Measurements from ENCODE around the gene CNTNAP2. TPM values are rescaled to one million over a fixed set of nuclear protein-coding genes. Genes with fewer than 3 reads are reported as not detected.

The CNTNAP2 gene
- total RNA-seq, 1 experiment from 2014 or later, result 60.0 TPM

DNA sequence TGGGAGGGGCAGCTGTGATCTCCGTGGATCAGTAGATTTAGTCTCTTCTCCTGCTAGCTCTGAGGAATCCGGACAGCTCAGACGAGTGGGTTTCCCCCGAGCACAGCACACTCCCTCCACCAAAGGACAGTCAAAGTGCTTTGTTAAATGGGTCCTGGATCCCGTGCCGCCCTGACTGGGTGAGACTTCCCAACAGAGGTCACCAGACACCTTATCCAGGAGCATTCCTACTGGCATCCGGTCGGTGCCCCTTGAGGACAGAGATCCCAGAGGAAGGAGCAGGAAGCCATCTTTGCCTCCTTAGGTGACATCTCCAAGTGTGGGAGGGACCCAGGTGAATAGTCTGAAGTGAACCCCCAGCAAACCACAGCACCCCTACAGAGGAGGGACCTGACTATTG, 1148.9 kb downstream of the CNTNAP2 start:
- BruUV-seq (replicated peaks), result no TSS peak
- CTCF ChIA-PET, result no interaction called here
- TF ChIP-seq EZH2 (IDR thresholded peaks at IDR 0.05; ENCODE audit: borderline replicate concordance, low read depth, low read length, poor library complexity, severe bottlenecking), result no peak
- TF ChIP-seq, protein P1, sequence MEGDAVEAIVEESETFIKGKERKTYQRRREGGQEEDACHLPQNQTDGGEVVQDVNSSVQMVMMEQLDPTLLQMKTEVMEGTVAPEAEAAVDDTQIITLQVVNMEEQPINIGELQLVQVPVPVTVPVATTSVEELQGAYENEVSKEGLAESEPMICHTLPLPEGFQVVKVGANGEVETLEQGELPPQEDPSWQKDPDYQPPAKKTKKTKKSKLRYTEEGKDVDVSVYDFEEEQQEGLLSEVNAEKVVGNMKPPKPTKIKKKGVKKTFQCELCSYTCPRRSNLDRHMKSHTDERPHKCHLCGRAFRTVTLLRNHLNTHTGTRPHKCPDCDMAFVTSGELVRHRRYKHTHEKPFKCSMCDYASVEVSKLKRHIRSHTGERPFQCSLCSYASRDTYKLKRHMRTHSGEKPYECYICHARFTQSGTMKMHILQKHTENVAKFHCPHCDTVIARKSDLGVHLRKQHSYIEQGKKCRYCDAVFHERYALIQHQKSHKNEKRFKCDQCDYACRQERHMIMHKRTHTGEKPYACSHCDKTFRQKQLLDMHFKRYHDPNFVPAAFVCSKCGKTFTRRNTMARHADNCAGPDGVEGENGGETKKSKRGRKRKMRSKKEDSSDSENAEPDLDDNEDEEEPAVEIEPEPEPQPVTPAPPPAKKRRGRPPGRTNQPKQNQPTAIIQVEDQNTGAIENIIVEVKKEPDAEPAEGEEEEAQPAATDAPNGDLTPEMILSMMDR (conservative IDR thresholded peaks at IDR 0.05; ENCODE audit: low read depth, low read length), result no peak
- no peaks in the 10 kb centered on the region for H3K36me3 ChIP-seq (ENCODE audit: insufficient read depth, low read length, poor library complexity, severe bottlenecking)
- no peaks in the 10 kb centered on the region for H3K4me1 ChIP-seq (ENCODE audit: insufficient read depth, low read length, poor library complexity, severe bottlenecking)
- intact Hi-C loops (cut with micrococcal nuclease; ENCODE audit: unreplicated experiment), result no loop called here
- H3K9me3 ChIP-seq (ENCODE audit: low read depth, low read length, poor library complexity, severe bottlenecking), result no peaks in the 10 kb centered on the region
- no peak for DNase-seq (ENCODE audit: low spot score)
- no peak overlapping the region for H3K27ac ChIP-seq (ENCODE audit: low read depth, low read length, poor library complexity, severe bottlenecking)
- no peak overlapping the region for H3K4me3 ChIP-seq (ENCODE audit: low read depth, low read length, poor library complexity, severe bottlenecking)
- no peaks in the 10 kb centered on the region for H3K27me3 ChIP-seq (replicated peaks; ENCODE audit: insufficient read depth, low read depth, low read length, poor library complexity)
- POLR2A ChIA-PET (ENCODE audit: low non-redundant PET), result no interaction called here

DNA sequence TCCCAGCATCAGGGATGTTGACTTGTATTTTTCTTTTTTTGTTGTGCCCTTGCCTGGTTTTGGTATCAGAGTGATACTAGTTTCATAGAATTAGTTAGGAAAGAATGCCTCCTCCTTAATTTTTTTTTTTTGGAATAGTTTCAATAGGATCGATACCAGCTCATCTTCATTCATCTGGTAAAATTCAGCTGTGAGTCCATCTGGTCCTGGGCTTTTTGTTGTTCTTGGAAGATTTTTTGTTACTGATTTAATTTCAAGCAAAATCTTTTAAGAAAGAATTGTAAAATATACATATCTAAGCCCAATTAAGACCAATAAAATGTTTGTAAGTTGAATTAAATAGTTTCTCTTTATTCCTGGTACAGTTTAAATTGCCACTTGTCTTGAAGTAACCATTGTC, 1159.5 kb downstream of the CNTNAP2 start:
- ChIA-PET CTCF (no interaction called here), POLR2A (ENCODE audit: low non-redundant PET) (no interaction called here)
- intact Hi-C loops (cut with micrococcal nuclease; ENCODE audit: unreplicated experiment), result no loop called here
- peaks cover 5% of the 10 kb centered on the region for H3K9me3 ChIP-seq (ENCODE audit: low read depth, low read length, poor library complexity, severe bottlenecking)
- no peak overlapping the region for H3K4me3 ChIP-seq (ENCODE audit: low read depth, low read length, poor library complexity, severe bottlenecking)
- no peak overlapping the region for H3K27ac ChIP-seq (ENCODE audit: low read depth, low read length, poor library complexity, severe bottlenecking)
- no TSS peak for BruUV-seq (replicated peaks)
- H3K36me3 ChIP-seq (ENCODE audit: insufficient read depth, low read length, poor library complexity, severe bottlenecking), result no peaks in the 10 kb centered on the region
- no peak for DNase-seq (ENCODE audit: low spot score)
- H3K27me3 ChIP-seq (replicated peaks; ENCODE audit: insufficient read depth, low read depth, low read length, poor library complexity), result no peaks in the 10 kb centered on the region
- no peak for TF ChIP-seq EZH2 (IDR thresholded peaks at IDR 0.05; ENCODE audit: borderline replicate concordance, low read depth, low read length, poor library complexity, severe bottlenecking)
- TF ChIP-seq, protein P1 (conservative IDR thresholded peaks at IDR 0.05; ENCODE audit: low read depth, low read length), result no peak
- H3K4me1 ChIP-seq (ENCODE audit: insufficient read depth, low read length, poor library complexity, severe bottlenecking), result no peaks in the 10 kb centered on the region

DNA sequence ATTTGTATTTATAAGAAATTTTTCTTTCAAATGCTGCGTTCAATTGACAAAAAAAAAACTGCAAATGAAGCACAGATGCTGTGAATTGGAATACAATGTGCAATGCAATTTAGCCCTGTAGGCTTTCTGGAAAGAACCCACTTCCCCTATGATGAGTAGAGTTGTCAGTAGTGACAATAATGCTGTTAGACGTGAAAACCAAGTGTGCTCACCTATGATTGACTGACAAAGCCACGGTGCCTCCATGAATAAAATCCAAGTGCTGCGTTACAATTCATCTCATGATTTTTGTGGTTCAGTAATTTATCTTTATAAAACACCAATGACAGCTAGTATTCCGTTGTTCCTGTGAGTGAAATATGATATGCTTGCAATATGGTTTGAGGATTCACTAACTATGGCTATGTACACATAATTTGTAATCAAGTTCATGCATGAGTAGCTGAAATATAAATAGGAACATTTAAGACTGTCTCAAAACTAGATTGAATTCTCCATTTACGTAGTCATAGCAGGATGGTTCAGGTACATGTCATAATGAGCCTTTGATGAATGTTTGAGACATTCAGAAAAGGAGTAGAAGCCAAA, 1160.3 kb downstream of the CNTNAP2 start:
- Histone ChIP-seq H3K4me1 (ENCODE audit: insufficient read depth, low read length, poor library complexity, severe bottlenecking) (no peaks in the 10 kb centered on the region), H3K27me3 (replicated peaks; ENCODE audit: insufficient read depth, low read depth, low read length, poor library complexity) (no peaks in the 10 kb centered on the region), H3K4me3 (ENCODE audit: low read depth, low read length, poor library complexity, severe bottlenecking) (no peak overlapping the region), H3K36me3 (ENCODE audit: insufficient read depth, low read length, poor library complexity, severe bottlenecking) (no peaks in the 10 kb centered on the region), H3K9me3 (ENCODE audit: low read depth, low read length, poor library complexity, severe bottlenecking) (peaks cover 5% of the 10 kb centered on the region), H3K27ac (ENCODE audit: low read depth, low read length, poor library complexity, severe bottlenecking) (no peak overlapping the region)
- DNase-seq (ENCODE audit: low spot score), result no peak
- BruUV-seq (replicated peaks), result no TSS peak
- ChIA-PET CTCF (no interaction called here), POLR2A (ENCODE audit: low non-redundant PET) (no interaction called here)
- TF ChIP-seq, protein P1 (conservative IDR thresholded peaks at IDR 0.05; ENCODE audit: low read depth, low read length), result no peak
- no peak for TF ChIP-seq EZH2 (IDR thresholded peaks at IDR 0.05; ENCODE audit: borderline replicate concordance, low read depth, low read length, poor library complexity, severe bottlenecking)
- intact Hi-C loops (cut with micrococcal nuclease; ENCODE audit: unreplicated experiment), result no loop called here
